ENCODE results near the gene EPB41L1. TPM values are rescaled to one million over a fixed set of nuclear protein-coding genes. Genes with fewer than 3 reads are reported as not detected.

EPB41L1 gene
- total and polyA plus RNA-seq, 2 experiments from 2014 or later: 24.1 to 48.7 TPM

- no peak overlapping the region for H3K4me3 ChIP-seq
- DNase-seq (ENCODE audit: low spot score) (peak; percentile 88), ATAC-seq (peak; percentile 91)
- H2AFZ ChIP-seq: no peak overlapping the region
- H3K36me3 Mint-ChIP-seq (ENCODE audit: low read depth): peaks cover 2% of the 10 kb centered on the region; the same call in 1 of the 3 replicates
- no peaks in the 10 kb centered on the region; the same call in 2 of the 3 replicates for H3K9me3 Mint-ChIP-seq
- H3K27ac ChIP-seq (ENCODE audit: low read depth): no peak overlapping the region
- no peaks in the 10 kb centered on the region for H3K36me3 ChIP-seq (ENCODE audit: insufficient read depth)
- no peaks in the 10 kb centered on the region for H3K4me1 ChIP-seq (ENCODE audit: insufficient read depth)
- no peaks in the 10 kb centered on the region for H3F3A ChIP-seq (replicated peaks; ENCODE audit: low read depth)
- H3K27me3 Mint-ChIP-seq (ENCODE audit: insufficient read depth, low read depth, poor library complexity): peaks cover 13% of the 10 kb centered on the region
- 0 out of 3 replicates have a peak overlapping the region, but pooled peaks have one; percentile 31 for H3K4me3 Mint-ChIP-seq
- no peaks in the 10 kb centered on the region for H3K79me2 ChIP-seq (replicated peaks; ENCODE audit: insufficient read depth)
- no peaks in the 10 kb centered on the region for H4K20me1 ChIP-seq (replicated peaks; ENCODE audit: insufficient read depth)
- H3K4me1 Mint-ChIP-seq: peaks cover 4% of the 10 kb centered on the region
- no peak overlapping the region for H3K27ac Mint-ChIP-seq
- H3K27me3 ChIP-seq (ENCODE audit: insufficient read depth): no peaks in the 10 kb centered on the region
- H3K4me2 ChIP-seq: no peak overlapping the region
- TF ChIP-seq POLR2AphosphoS5 (IDR thresholded peaks at IDR 0.05; ENCODE audit: low read depth) (no peak), CTCF (conservative IDR thresholded peaks at IDR 0.05; ENCODE audit: low read depth in 2 of 2) (peak; percentile 95 to 99)
- H3K9me2 ChIP-seq (ENCODE audit: insufficient read depth): no peaks in the 10 kb centered on the region
Measured at GRCh38 chr20:36202891-36203338, 48.4 kb downstream of the EPB41L1 start.

- Histone ChIP-seq H2AFZ (no peak overlapping the region), H3K27me3 (ENCODE audit: insufficient read depth) (no peaks in the 10 kb centered on the region), H3F3A (replicated peaks; ENCODE audit: low read depth) (no peaks in the 10 kb centered on the region), H3K9me2 (ENCODE audit: insufficient read depth) (no peaks in the 10 kb centered on the region), H3K36me3 (ENCODE audit: insufficient read depth) (no peaks in the 10 kb centered on the region), H3K4me2 (no peak overlapping the region), H3K27ac (ENCODE audit: low read depth) (no peak overlapping the region), H3K79me2 (replicated peaks; ENCODE audit: insufficient read depth) (no peaks in the 10 kb centered on the region), H3K4me3 (no peak overlapping the region), H3K4me1 (ENCODE audit: insufficient read depth) (no peaks in the 10 kb centered on the region), H4K20me1 (replicated peaks; ENCODE audit: insufficient read depth) (no peaks in the 10 kb centered on the region)
- Mint-ChIP-seq H3K9me3 (no peaks in the 10 kb centered on the region; the same call in 2 of the 3 replicates), H3K4me3 (no peak overlapping the region), H3K27me3 (ENCODE audit: insufficient read depth, low read depth, poor library complexity) (peaks cover 14% of the 10 kb centered on the region), H3K27ac (no peak overlapping the region), H3K4me1 (peaks cover 4% of the 10 kb centered on the region), H3K36me3 (ENCODE audit: low read depth) (peaks cover 2% of the 10 kb centered on the region; the same call in 1 of the 3 replicates)
- TF ChIP-seq REST (IDR thresholded peaks at IDR 0.05; ENCODE audit: unreplicated experiment) (no peak), NANOG (IDR thresholded peaks at IDR 0.05; ENCODE audit: borderline replicate concordance) (no peak), CTCF (conservative IDR thresholded peaks at IDR 0.05; ENCODE audit: low read depth in 2 of 2) (no peak), POLR2AphosphoS5 (IDR thresholded peaks at IDR 0.05; ENCODE audit: low read depth) (no peak)
- ATAC-seq (no peak), DNase-seq (ENCODE audit: low spot score) (no peak)
Measured at GRCh38 chr20:36203861-36204260, 49.3 kb downstream of the EPB41L1 start.
